Liver (tissue), 3 donors: ENCODE measurements around the gene BARHL1.

ENCODE experiments used
- TAF1 ChIP-seq: conservative IDR thresholded peaks from 2 replicates; pipeline ENCODE4 v1.6.1; 2016; ENCODE audit warnings: antibody characterized with exemption, mild to moderate bottlenecking
- TF ChIP-seq, protein P1 (sequence below): IDR thresholded peaks from 2 replicates; pipeline ENCODE4 v1.6.1; 2016; ENCODE audit warnings: antibody characterized with exemption
- TF ChIP-seq, protein P2 (sequence below): fragments of 150-350 bp; IDR thresholded peaks from 2 replicates; pipeline ENCODE4 v1.5.1; 2017; ENCODE audit warnings: improper control_type of control experiment, low read depth, low read length; ENCODE audit not compliant: missing input control
- donor health status: healthy.
- donor health status: healthy.

DNA sequence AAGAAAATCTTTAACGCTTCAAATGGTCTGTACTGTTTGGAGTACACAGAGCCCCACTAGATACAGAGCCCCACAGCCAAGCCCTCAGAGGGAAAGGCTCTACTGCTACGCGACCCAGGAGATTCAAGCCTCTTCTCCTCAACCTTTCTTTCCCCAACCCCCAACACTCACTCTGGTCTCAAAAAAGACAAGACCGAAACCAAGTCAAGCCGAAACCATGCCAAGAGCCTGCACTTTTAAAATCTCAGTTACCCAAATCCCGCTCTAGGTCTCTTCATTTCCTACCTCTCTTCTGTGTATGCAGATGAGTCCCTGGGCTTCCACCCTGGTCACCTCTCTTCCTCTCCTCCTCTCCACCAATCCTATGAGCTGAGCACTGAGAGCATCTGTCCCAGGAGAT, 31.9 kb downstream of the BARHL1 start:
- TF ChIP-seq, protein P1, sequence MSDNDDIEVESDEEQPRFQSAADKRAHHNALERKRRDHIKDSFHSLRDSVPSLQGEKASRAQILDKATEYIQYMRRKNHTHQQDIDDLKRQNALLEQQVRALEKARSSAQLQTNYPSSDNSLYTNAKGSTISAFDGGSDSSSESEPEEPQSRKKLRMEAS: no peak
- TF ChIP-seq, protein P2, sequence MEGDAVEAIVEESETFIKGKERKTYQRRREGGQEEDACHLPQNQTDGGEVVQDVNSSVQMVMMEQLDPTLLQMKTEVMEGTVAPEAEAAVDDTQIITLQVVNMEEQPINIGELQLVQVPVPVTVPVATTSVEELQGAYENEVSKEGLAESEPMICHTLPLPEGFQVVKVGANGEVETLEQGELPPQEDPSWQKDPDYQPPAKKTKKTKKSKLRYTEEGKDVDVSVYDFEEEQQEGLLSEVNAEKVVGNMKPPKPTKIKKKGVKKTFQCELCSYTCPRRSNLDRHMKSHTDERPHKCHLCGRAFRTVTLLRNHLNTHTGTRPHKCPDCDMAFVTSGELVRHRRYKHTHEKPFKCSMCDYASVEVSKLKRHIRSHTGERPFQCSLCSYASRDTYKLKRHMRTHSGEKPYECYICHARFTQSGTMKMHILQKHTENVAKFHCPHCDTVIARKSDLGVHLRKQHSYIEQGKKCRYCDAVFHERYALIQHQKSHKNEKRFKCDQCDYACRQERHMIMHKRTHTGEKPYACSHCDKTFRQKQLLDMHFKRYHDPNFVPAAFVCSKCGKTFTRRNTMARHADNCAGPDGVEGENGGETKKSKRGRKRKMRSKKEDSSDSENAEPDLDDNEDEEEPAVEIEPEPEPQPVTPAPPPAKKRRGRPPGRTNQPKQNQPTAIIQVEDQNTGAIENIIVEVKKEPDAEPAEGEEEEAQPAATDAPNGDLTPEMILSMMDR: no peak
- TF ChIP-seq TAF1: no peak
